DMS 273 (cell line): ENCODE data around the gene CCDC30.
"Not testable (repeated sequence)": the region's sequence is repeated elsewhere in the genome, so short reads cannot be mapped to it uniquely, and the experiment has no call there.

Experiments
- DNase-seq: peaks from one replicate; lab custom pipeline; 2025; ENCODE audit not compliant: unreplicated experiment; lab: John Stamatoyannopoulos, UW

CCDC30 gene

DNA sequence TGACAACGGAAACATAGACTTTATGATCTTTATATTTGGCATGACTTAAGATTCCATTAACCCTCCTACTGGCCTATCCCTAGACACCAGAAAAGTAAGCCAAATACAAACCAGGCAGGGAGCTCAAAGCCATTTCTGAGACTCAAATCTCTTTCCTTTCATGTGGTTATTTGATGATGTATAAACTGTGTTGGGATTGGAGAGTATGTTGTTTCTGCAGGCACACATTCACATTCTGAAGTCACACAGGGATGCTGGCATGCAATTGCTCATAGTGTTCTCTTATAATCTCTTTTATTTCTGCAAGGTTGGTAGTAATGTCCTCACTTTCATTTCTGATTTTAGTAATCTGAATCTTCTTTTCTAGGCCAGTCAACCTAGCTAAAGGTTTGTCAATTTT lies 13.0 kb upstream of the CCDC30 start:
- DNase-seq, result no peak

DNA sequence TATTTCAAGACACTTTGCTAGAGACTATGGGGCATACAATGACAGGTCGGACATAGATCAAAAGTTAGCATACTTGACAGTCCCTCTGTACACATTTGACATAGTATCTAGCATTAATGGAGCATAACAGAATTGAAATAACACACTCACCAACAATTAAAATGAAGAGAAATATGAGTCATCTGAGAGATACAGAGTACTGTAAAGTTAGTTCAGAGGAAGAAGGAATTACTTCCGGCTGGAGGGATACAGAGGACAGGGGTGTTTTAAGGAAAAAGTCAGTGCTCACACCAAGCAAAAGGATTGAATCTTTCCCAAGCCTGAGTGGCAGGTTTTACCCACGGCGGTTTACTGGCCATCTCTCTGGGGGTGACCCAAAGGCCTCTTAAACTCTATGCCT lies 9.7 kb upstream of the CCDC30 start:
- DNase-seq, result no peak

DNA sequence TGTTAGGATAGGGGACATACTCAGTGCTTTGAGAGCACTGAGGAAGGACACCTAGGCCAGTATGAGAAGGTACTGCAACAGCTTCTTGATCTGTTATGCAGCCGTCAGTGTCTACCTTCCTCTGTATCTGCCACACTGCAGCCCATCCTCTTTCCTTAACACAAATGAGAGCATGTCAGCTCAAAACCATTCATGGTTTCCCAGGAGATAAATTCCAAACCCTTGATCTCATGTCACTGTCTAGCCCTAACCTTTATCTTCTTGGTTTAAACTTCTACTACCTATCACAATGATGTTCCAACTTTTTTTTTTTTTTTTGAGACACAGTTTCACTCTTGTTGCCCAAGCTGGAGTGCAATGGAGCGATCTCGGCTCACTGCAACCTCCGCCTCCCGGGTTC lies 8.7 kb upstream of the CCDC30 start:
- no peak for DNase-seq

DNA sequence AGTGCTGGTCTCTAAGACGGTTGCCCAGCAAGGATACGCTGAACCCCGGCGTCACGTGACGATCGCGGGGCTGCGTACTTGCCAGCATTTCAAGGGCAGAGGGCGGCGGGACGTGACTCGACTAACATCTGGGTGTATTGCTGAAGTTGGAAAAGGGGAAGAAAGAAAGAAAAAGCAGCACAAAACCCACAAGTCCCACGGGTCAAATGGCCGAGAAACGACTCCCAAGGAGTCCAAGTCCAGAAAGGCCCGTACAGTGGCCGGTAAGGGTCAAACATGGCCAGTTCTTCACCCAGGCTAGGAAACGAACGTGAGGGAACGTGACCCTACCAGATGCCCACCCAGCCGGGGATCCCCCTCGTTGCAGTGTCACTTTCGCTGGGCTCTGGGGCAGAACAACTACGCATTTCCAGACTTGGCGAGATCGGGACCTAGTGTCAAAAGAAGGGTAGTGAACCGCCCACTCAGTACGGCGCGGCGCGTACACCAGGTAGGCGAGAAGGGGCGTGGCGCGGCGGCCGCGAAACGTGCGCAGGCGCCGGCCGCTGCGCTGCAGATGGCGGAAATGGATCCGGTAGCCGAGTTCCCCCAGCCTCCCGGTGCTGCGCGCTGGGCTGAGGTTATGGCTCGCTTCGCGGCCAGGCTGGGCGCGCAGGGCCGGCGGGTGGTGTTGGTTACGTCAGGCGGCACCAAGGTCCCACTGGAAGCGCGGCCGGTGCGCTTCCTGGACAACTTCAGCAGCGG lies 6.9 kb upstream of the CCDC30 start, which contains the start of the genes PPCS and ZMYND12:
Gene PPCS (plus strand): TSS at position 534 of the 744 bp plus-strand sequence. CDS start 23 bp downstream, at position 557.
Gene ZMYND12 (minus strand): TSS at position 13 of the 744 bp plus-strand sequence. CDS start 25 bp downstream, outside the sequence.
- DNase-seq, result peak; percentile 93

DNA sequence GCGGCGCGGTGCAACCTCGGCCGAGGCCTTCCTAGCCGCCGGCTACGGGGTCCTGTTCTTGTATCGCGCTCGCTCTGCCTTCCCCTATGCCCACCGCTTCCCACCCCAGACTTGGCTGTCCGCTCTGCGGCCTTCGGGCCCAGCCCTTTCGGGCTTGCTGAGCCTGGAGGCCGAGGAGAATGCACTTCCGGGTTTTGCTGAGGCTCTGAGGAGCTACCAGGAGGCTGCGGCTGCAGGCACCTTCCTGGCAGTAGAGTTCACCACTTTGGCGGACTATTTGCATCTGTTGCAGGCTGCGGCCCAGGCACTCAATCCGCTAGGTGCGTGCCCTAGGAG lies 6.4 kb upstream of the CCDC30 start:
- DNase-seq, result peak; percentile 83

DNA sequence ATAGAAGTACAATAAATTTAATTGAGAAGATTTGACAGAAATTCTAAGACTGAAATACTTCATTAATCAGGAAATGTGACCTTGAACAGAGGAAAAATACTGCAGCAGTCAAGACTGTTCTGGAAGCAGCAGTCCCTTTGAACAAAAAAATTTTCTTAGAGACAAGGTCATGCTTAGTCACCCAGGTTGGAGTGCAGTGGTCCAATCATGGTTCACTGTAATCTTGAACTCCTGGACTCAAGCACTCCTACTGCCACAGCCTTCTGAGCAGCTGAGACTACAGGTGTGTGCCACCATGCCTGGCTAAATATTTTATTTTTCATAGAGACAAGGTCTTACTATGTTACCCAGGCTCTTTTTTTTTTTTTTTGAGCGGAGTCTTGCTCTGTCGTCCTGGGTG lies 1.9 kb upstream of the CCDC30 start:
- no peak for DNase-seq

DNA sequence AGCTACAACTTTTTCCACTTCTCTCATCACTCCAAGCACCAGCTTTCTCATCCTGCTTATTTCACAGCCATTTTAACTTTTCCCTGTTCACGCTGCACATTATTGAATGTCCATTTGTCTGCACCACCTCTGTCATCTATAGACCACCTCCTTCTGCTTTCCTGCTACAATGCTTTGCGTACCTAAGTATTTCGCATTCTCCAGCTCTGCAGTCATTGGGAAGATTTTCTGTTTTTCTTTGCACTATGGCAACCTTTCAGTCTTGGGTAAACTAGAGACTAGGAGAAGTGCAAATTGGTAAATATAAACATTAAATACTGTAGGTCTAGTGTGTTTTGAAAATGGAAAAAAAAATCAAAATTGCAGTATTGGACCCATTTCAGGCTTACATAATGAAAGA lies 835 bp downstream of the CCDC30 start:
- DNase-seq, result no peak

DNA sequence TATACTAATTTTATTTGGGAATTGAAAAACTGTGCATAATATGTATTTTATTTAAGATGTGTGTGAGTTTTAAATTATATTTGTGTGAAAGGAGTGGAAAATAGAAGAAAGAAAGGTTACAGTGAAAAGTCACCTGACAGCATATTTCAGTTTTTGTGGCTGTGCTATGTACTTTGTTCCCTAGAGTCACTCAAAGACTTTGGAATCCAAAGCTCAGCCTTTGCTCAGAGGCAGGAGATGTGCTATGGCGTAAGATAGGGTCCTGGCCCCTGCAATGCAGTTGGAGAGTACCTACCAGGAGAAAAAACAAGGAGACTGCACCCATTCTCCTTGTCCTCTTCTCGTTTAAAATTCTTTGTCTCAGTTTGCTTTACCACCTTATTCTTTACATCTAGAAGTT lies 2.9 kb downstream of the CCDC30 start:
- DNase-seq, result no peak

DNA sequence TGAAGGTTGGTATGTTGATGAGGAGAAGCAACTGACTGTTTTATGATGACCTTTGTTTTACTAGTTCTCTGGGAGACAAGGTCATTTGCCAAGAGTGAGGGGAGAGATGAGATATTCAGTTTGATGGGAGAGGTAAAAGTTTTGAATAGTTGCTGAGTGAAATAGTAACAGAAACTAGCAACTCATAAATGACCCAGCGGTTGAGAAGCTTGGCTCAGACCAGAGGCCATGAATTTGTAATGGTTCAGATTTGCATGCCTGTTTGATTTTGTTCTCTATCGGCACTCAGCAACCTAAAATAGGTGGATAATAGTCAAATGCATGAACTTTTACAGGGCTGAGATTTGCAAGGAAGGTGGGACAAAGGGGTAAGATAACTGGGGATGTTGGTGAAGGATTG lies 6.6 kb downstream of the CCDC30 start:
- no peak for DNase-seq

DNA sequence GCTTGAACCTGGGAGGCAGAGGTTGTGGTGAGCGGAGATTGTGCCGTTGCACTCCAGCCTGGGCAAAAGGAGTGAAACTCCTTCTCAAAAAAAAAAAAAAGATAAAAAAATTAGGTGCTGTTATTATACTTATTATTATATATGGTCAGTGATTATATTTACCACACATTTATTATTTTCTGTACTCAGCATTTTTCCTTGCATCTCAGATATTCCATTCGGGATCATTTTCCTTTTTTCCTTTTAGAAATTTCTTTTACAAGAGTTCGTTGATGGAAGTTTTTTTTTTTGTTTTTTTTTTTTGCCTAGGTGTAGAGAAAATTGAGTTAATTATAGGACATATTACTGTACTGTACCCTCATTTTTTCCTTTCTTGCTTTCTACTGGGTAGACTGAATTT lies 13.5 kb downstream of the CCDC30 start:
- no peak for DNase-seq

DNA sequence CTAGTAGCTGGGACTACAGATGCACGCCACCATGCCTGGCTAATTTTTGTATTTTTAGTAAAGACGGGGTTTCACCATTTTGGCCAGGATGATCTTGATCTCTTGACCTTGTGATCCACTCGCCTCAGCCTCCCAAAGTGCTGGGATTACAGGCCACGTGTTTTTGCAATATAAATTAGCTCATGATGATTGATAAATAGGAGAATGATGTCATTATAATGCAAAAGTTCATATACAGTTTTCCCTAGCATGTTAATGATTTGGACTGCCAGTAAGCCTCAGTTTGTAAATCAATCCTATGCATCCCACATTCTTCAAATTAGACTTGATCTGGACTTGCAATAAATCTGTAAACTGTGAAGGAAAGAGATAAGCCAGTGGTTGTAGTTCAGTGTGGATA lies 14.3 kb downstream of the CCDC30 start:
- not testable (repeated sequence) for DNase-seq

DNA sequence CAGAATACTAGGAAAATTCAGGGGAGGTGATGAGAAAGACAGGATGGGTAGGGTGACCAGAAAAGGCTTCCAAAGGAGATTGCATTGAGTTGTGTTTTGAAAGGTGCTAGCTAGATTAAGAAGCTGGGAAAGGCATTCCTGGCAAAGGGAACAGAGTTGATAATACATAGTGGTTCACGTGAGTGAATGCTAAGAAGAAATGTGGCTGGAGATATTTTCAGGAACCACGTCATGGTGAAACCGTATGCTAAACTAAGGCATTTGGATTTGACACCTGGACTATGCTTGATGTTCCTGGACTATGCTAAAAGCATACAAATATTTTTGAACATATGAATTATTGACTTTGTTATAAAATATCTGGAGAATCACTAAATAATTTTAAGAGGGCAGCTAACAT lies 14.7 kb downstream of the CCDC30 start:
- no peak for DNase-seq

DNA sequence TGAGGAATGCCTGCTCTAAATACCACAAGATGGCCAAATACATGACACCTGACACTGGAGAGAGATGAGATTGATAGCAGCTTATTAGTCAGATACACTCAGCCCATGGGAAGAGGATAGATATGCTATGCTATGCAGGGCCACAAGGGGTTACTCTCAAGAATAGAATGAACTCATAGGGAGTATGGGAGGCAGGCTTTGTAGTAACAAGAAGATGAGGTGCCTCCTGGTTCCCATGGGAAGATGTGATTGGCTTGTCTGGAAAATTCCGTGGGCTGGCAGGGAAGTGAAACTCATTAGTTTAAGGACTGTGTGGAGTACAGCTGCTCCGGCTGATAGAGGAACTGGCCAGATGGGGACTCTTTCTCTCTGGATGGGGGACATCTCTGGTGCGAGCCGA lies 16.5 kb downstream of the CCDC30 start:
- DNase-seq, result peak; percentile 88

DNA sequence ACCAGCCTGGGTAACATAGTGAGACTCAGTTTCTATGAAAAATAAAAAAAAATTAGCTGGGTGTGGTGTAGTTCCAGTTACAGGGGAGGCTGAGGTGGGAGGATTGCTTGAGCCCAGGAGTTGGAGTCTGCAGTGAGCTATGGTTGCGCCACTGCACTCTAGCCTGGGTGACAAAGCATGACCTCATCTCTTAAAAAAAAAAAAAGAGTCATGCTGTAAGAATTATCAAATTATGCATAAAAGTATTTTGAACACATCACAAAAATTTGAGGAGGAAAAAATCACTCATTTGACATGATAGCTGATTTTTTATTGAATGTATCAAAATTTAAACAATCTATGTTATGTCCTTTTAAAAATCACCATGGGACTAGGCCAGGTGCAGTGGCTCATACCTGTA lies 17.8 kb downstream of the CCDC30 start:
- DNase-seq, result no peak

DNA sequence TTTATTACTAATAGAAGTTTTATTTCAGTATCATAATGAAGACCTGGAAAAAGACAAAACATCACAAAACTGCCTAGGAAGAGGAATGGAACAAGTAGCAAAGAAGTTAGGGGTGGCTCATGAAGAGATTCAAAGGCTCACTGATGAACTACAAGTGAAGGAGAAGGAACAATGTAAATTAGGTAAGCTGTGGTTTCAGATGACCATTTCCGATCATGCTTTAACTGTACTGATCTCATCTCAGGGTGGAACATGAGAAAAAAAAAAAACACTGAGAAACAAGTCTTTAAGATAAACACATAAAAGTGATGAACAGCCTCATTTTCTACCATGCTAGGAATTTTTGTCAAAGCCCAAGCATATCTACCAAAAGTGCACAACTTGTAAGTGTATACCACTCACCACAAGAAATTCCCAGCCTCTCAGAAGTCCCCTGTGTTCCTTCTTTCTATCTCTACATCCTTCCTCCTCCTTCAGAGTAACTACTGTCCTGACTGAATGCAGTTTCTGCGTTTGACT lies 19.6 kb downstream of the CCDC30 start:
- no peak for DNase-seq

DNA sequence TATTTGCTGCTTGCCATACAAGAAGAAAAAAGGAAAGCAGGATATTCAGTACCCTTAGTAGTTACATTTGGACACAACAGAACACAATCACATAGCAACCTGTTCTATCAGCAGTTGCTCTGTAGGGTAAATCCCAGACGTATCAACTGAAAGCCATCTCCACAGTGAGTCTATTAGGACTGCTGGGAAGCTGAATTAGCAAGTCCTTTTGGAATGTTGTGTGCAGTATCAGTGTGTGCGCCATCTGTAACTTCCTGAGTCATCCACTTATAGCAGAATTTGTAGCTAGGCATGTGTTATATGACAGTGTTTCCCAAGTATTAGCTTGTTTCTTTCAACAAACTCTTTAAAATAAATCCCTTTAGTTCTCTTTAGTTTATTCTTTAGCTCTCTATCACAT lies 21.3 kb downstream of the CCDC30 start:
- DNase-seq, result peak; percentile 80

DNA sequence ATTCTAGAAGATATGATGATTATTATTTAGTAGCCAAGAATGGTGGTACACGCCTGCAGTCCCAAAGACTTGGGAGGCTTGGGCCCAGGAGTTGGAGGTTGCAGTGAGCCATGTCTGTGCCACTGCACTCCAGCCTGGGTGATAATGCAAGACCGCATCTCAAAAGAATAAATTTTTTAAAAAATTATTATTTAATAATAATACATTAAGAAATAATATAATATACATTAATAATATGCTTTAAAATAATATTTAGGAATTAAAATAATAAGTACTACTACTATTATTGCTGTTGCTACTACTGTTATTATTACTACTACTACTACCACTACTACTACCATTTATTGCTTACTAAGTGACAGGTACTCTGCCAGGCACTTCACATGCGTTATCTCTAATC lies 27.2 kb downstream of the CCDC30 start:
- DNase-seq, result no peak

DNA sequence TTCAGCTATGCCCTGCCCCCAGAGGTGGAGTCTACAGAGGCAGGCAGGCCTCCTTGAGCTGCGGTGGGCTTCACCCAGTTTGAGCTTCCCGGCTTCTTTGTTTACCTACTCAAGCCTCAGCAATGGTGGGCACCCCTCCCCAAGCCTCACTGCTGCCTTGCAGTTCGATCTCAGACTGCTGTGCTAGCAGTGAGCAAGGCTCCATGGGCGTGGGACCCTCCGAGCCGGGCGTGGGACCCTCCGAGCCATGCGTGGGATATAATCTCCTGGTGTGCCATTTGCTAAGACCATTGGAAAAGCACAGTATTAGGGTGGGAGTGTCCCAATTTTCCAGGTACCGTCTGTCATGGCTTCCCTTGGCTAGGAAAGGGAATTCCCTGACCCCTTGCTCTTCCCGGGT lies 38.9 kb downstream of the CCDC30 start:
- DNase-seq, result not testable (repeated sequence)

DNA sequence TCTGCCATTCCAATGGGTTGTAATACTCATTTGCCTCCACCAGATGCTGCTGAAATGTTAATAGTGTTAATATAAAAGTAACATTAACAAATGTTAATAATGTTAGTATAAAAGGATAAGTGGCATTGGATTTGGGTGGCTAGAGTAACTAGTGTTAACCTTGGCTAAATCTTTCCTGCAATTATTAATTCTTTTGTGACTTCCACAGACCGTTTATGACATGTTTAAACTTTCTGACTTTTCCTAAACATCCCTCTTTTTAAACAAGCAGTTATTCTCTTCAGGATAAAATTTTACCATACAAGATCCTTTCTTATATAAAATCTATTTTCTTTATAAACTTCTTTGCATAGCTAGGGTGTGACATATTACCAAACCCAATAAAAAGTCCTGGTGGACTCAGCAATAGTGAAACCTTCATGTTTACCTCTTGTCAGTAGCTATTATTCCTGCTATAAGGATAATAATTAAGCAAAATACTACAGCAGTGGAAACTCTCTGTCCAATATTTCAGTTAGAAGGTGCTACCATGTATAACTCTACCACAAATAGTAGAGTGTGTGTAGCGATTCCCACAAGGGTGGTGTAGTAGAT lies 41.5 kb downstream of the CCDC30 start:
- DNase-seq, result peak; percentile 9

DNA sequence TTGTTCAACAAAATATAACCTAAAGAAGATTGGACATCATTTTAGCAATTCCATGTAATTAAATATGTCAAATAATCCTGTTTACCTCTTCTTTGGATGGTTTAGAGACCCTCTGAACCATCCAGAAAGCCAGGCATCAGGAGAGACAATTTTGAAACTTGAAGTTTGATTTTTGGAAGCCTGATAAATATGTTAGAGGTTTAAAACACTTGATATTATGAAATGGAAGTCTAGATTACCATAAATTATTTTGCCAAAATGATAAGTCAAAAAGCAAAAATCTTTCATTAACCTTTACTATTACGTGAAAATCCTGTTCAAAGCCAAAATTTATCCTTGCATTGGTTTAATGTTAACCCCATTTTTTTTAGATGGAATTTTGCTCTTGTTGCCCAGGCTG lies 43.5 kb downstream of the CCDC30 start:
- DNase-seq, result no peak

DNA sequence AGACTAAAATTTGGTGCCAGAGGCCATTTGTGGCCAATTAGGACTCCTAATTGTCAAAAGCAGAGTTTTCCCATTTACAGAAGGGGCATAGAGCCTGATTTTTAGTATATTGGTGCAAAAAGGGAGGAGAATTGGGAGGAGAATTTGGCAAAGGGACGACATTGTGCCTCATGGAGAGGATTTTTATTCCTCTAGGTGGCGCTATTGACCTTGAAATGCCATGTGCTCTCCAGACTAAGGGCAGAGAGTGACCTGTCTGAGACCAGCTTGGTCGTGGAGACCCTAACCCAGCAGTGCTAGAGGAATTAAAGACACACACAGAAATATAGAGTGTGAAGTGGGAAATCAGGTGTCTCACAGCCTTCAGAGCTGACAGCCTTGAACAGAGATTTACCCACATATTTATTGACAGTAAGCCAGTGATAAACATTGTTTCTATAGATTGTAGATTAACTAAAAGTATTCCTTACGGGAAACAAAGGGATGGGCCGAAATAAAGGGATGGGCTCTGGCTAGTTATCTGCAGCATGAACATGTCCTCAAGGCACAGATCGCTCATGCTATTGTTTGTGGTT lies 48.6 kb downstream of the CCDC30 start:
- peak; percentile 28 for DNase-seq

DNA sequence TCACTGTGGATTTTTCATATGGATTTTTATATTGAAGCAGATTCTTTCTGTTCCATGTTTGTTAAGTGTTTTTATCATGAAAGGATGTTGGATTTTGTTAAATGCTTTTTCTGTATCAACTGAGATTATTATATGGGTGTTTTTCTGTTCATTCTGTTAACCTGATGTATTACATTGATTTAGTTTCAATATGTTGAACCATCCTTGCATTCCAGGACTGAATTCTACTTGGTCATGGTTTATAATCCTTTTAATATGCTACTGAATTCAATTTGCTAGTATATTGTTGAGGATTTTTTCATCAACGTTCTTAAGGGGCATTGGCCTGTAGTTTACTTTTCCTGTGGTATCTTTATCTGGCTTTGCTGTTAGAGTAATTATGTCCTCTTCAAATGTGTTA lies 55.8 kb downstream of the CCDC30 start:
- DNase-seq, result peak; percentile 13
